Endothelial cell of umbilical vein (primary cell): ENCODE results near the gene ASB5. TPM values are rescaled to one million over a fixed set of nuclear protein-coding genes. Genes with fewer than 3 reads are reported as not detected.

ENCODE experiments used
- BruUV-seq: library from RNA; stranded (reverse); fragments of 400-500 nt; replicated peaks from 2 replicates; lab custom pipeline; 2021; lab: Mats Ljungman, UMichigan
- CTCF ChIA-PET: fragments of 300-600, 350-600 bp; sonication (Branson Sonifier 250); formaldehyde crosslinking; loops from one replicate; lab custom pipeline; 2021; ENCODE audit warnings: antibody characterized with exemption, inconsistent platforms; lab: Charles Lee
- POLR2A ChIA-PET: fragments of 300-600, 350-600 bp; sonication (Branson Sonifier 250); formaldehyde crosslinking; loops from one replicate; lab custom pipeline; 2021; ENCODE audit warnings: antibody characterized with exemption, inconsistent platforms; lab: Charles Lee
- DNase-seq: peaks from one replicate; pipeline ENCODE4 v3.0.0-alpha.2; 2011; ENCODE audit warnings: low read depth, low spot score
- FAIRE-seq: peaks from 2 replicates; lab custom pipeline; 2011; peaks lifted over from hg19 to GRCh38; lab: Jason Lieb, UNC
- H2AFZ ChIP-seq: 2 replicates; pipeline ENCODE4 v1.6.0; 2012; ENCODE audit warnings: low read depth, low read length, control low read depth, inconsistent platforms
- H3K27ac ChIP-seq: 2 replicates; pipeline ENCODE4 v1.5.1; 2011; ENCODE audit warnings: low read depth, mild to moderate bottlenecking, control low read depth, low read length, moderate library complexity; ENCODE audit not compliant: insufficient read depth
- H3K27me3 ChIP-seq, 2 experiments: 2 replicates each; pipeline versions ENCODE4 v1.6.0 to v1.6.1; 2011; ENCODE audit warnings: low read length in 2 of 2, mixed read lengths in 1 of 2; ENCODE audit not compliant: control insufficient read depth in 2 of 2, insufficient read depth in 2 of 2
- H3K36me3 ChIP-seq, 2 experiments: 2 replicates in 1 of 2; 3 replicates in 1 of 2; pipeline ENCODE4 v1.5.1; 2011; ENCODE audit warnings: low read length in 2 of 2, mild to moderate bottlenecking in 1 of 2, moderate library complexity in 1 of 2; ENCODE audit not compliant: control insufficient read depth in 2 of 2, insufficient read depth in 2 of 2; ENCODE audit errors: extremely low read depth in 1 of 2
- H3K4me1 ChIP-seq: 3 replicates; pipeline ENCODE4 v1.5.1; 2011; ENCODE audit warnings: mild to moderate bottlenecking, low read length; ENCODE audit not compliant: control insufficient read depth, insufficient read depth; ENCODE audit errors: extremely low read depth
- H3K4me2 ChIP-seq: 2 replicates; pipeline ENCODE4 v1.6.1; 2011; ENCODE audit warnings: low read length, control low read depth, mixed read lengths; ENCODE audit not compliant: insufficient read depth
- H3K4me3 ChIP-seq, 3 experiments: fragments of 200-600 bp in 1 of 3; sonication (generic), shearing (Covaris generic) in 1 of 3; replicated peaks in 1 of 3; 2 replicates each; pipeline ENCODE4 v1.5.1; 2011 to 2016; ENCODE audit warnings: control low read depth in 3 of 3, low read length in 3 of 3, mild to moderate bottlenecking in 2 of 3, inconsistent platforms in 1 of 3, low read depth in 1 of 3, moderate library complexity in 1 of 3; ENCODE audit not compliant: insufficient read depth in 1 of 3
- H3K79me2 ChIP-seq: 2 replicates; pipeline ENCODE4 v1.6.0; 2012; ENCODE audit warnings: low read length, inconsistent platforms; ENCODE audit not compliant: control insufficient read depth, insufficient read depth
- H3K9ac ChIP-seq: replicated peaks from 2 replicates; pipeline ENCODE3; 2011; ENCODE audit warnings: low read length, control low read depth; ENCODE audit not compliant: insufficient read depth; ENCODE audit errors: extremely low read depth
- H3K9me1 ChIP-seq: replicated peaks from 3 replicates; pipeline ENCODE4 v1.6.0; 2011; ENCODE audit warnings: mild to moderate bottlenecking, low read length; ENCODE audit not compliant: control insufficient read depth, insufficient read depth; ENCODE audit errors: extremely low read depth
- H3K9me3 ChIP-seq: replicated peaks from 2 replicates; pipeline ENCODE4 v1.5.1; 2012; ENCODE audit warnings: low read length, inconsistent platforms; ENCODE audit not compliant: control insufficient read depth, insufficient read depth
- H4K20me1 ChIP-seq: replicated peaks from 2 replicates; pipeline ENCODE3; 2011; ENCODE audit warnings: mild to moderate bottlenecking, low read length; ENCODE audit not compliant: control insufficient read depth, insufficient read depth; ENCODE audit errors: extremely low read depth
- CTCF ChIP-seq, 2 donors: IDR thresholded peaks; 1 replicate in 1 of 2; 2 replicates in 1 of 2; pipeline ENCODE4 v1.5.1; 2011; ENCODE audit warnings: low read length in 2 of 2, mild to moderate bottlenecking in 2 of 2, moderate library complexity in 2 of 2, control low read depth in 1 of 2, inconsistent platforms in 1 of 2, low read depth in 1 of 2; ENCODE audit not compliant: insufficient read depth in 1 of 2; ENCODE audit errors: extremely low read depth in 1 of 2
- EZH2 ChIP-seq: IDR thresholded peaks from 2 replicates; pipeline ENCODE4 v1.6.1; 2012; ENCODE audit warnings: borderline replicate concordance, low read depth, mild to moderate bottlenecking, moderate library complexity, low read length, inconsistent platforms; ENCODE audit not compliant: severe bottlenecking
- GATA2 ChIP-seq: IDR thresholded peaks from 2 replicates; pipeline ENCODE4 v1.7.0; 2011; ENCODE audit warnings: low read depth, mild to moderate bottlenecking, moderate library complexity, mixed read lengths, low read length; ENCODE audit not compliant: insufficient read length, insufficient read depth
- MAX ChIP-seq: IDR thresholded peaks from 2 replicates; pipeline ENCODE4 v1.6.1; 2011; ENCODE audit not compliant: insufficient read depth, insufficient read length
- MYC ChIP-seq: IDR thresholded peaks from one replicate; pipeline ENCODE4 v1.6.1; 2011; ENCODE audit warnings: mild to moderate bottlenecking, low read depth, low read length
- POLR2A ChIP-seq: IDR thresholded peaks from 2 replicates; pipeline ENCODE4 v1.6.1; 2012; ENCODE audit warnings: low read depth, mild to moderate bottlenecking, control low read depth, low read length
- POLR2AphosphoS5 ChIP-seq: IDR thresholded peaks from 2 replicates; pipeline ENCODE4 v1.6.1; 2012; ENCODE audit warnings: low read depth, mild to moderate bottlenecking, control low read depth, low read length, moderate library complexity; ENCODE audit not compliant: insufficient read depth
- dilution Hi-C: fragments of 300-500 bp; cut with MboI; formaldehyde crosslinking; loops from one replicate; pipeline ENCODE4 v1.15.0; 2019; ENCODE audit warnings: low sequenced_read_pairs; ENCODE audit not compliant: extremely low pct_ligation_motif_present
- intact Hi-C: fragments of 100-400 bp; cut with micrococcal nuclease; formaldehyde crosslinking; loops from one replicate; pipeline ENCODE4 v1.10.0; 2022
- polyA plus RNA-seq, 4 experiments: library from polyadenylated mRNA; depleted of rRNA in 3 of 4; stranded (reverse) in 3 of 4; unstranded in 1 of 4; fragments of >200 nt; gene quantifications; 2 replicates each; pipeline versions ENCODE4 v1.2.1 to v1.2.3, GENCODE V29; 2011 to 2012; ENCODE audit warnings: missing spikeins in 1 of 4
- total RNA-seq: library from RNA; stranded (reverse); gene quantifications from 2 replicates; pipeline ENCODE4 v1.2.3, GENCODE V29; 2021

Gene ASB5
- total and polyA plus RNA-seq, 2 donors (not counting 3 experiments of a cell fraction or from before 2014, with no cell fraction given) = not detected

- TF ChIP-seq EZH2 = no peak
- no peaks in the 10 kb centered on the region for H3K9me1 ChIP-seq
- H4K20me1 ChIP-seq = no peaks in the 10 kb centered on the region
- FAIRE-seq = no peak
- no peak overlapping the region for H2AFZ ChIP-seq
- no peaks in the 10 kb centered on the region for H3K79me2 ChIP-seq
- ChIA-PET POLR2A (no interaction called here), CTCF (interaction anchor here (2.1 kb wide), 1 partner anchor 32 kb away, joined by 6 read pairs; no protein-coding TSS in a partner anchor)
- dilution Hi-C loops (no loop called here), intact Hi-C loops (no loop called here)
- DNase-seq = no peak
- H3K27ac ChIP-seq = no peak overlapping the region
- no peak overlapping the region for H3K4me3 ChIP-seq
- BruUV-seq = no TSS peak
- H3K9me3 ChIP-seq = no peaks in the 10 kb centered on the region
- no peak overlapping the region for H3K9ac ChIP-seq
- H3K27me3 ChIP-seq = peaks cover 0 to 4% of the 10 kb centered on the region in 2 experiments
- H3K4me2 ChIP-seq = no peak overlapping the region
- H3K4me1 ChIP-seq = no peaks in the 10 kb centered on the region
- H3K36me3 ChIP-seq = no peaks in the 10 kb centered on the region
Observed at GRCh38 chr4:176308441-176308840, 39.4 kb upstream of the ASB5 start.

- ChIA-PET CTCF (interaction anchor here (2.1 kb wide), 1 partner anchor 33 kb away, joined by 6 read pairs; no protein-coding TSS in a partner anchor), POLR2A (no interaction called here)
- Histone ChIP-seq H4K20me1 (no peaks in the 10 kb centered on the region), H3K4me3 (no peak overlapping the region), H3K79me2 (no peaks in the 10 kb centered on the region), H3K9me1 (no peaks in the 10 kb centered on the region), H3K4me2 (no peak overlapping the region), H3K27me3 (peaks cover 0 to 4% of the 10 kb centered on the region in 2 experiments), H3K9ac (no peak overlapping the region), H3K4me1 (no peaks in the 10 kb centered on the region), H2AFZ (no peak overlapping the region), H3K36me3 (no peaks in the 10 kb centered on the region), H3K27ac (no peak overlapping the region), H3K9me3 (no peaks in the 10 kb centered on the region)
- DNase-seq (no peak), FAIRE-seq (no peak)
- no TSS peak for BruUV-seq
- TF ChIP-seq MYC = no peak
- no peak for TF ChIP-seq CTCF (IDR thresholded peaks at IDR 0.05; ENCODE audit: extremely low read depth in 1 of 2, insufficient read depth in 1 of 2, low read depth in 1 of 2, low read length in 2 of 2)
- no peak for TF ChIP-seq POLR2AphosphoS5
- TF ChIP-seq EZH2 = no peak
- TF ChIP-seq GATA2 = no peak
- no peak for TF ChIP-seq POLR2A
- TF ChIP-seq MAX = no peak
- dilution Hi-C loops = no loop called here
- intact Hi-C loops = no loop called here
Observed at GRCh38 chr4:176307666-176307930, 38.6 kb upstream of the ASB5 start.
